ENCODE results near the gene TCEA2.

TCEA2 gene

GRCh38 chr20:64062596-64063388 is at the start of gene TCEA2:
TCEA2 (plus strand) TSS chr20:64063198; CDS start chr20:64063313, 115 bp downstream.
- peak within 1 kb of the TSS; percentile 96 for H3K9ac ChIP-seq (ENCODE audit: insufficient read length, low read depth)
- no peak for TF ChIP-seq SUZ12 (IDR thresholded peaks at IDR 0.05; ENCODE audit: extremely low read depth, insufficient read depth, insufficient read length)
- H3K4me1 ChIP-seq (ENCODE audit: insufficient read depth, insufficient read length) = peaks cover 36% of the 10 kb centered on the region
- H3K9me3 ChIP-seq (ENCODE audit: insufficient read depth, low read length) = no peaks in the 10 kb centered on the region
- no peaks in the 10 kb centered on the region for H3K36me3 ChIP-seq (ENCODE audit: insufficient read depth, insufficient read length, low read length)
- DNase-seq (ENCODE audit: low read depth, low spot score) = peak; percentile 88
- H3K27me3 ChIP-seq (ENCODE audit: insufficient read depth, insufficient read length) = no peaks in the 10 kb centered on the region
- peak within 1 kb of the TSS; percentile 88 for H3K4me3 ChIP-seq (ENCODE audit: insufficient read length, low read depth)

GRCh38 chr20:64015635-64016034 is 47.4 kb upstream of the TCEA2 start:
- Histone ChIP-seq H3K9ac (ENCODE audit: insufficient read length, low read depth) (no peak overlapping the region), H3K27me3 (ENCODE audit: insufficient read depth, insufficient read length) (no peaks in the 10 kb centered on the region), H3K4me1 (ENCODE audit: insufficient read depth, insufficient read length) (no peaks in the 10 kb centered on the region), H3K4me3 (ENCODE audit: insufficient read length, low read depth) (no peak overlapping the region), H3K9me3 (ENCODE audit: insufficient read depth, low read length) (no peaks in the 10 kb centered on the region), H3K36me3 (ENCODE audit: insufficient read depth, insufficient read length, low read length) (peaks cover 77% of the 10 kb centered on the region)
- TF ChIP-seq ZNF274 (IDR thresholded peaks at IDR 0.05; ENCODE audit: low read depth, low read length) (no peak), SUZ12 (IDR thresholded peaks at IDR 0.05; ENCODE audit: extremely low read depth, insufficient read depth, insufficient read length) (no peak), YY1 (IDR thresholded peaks at IDR 0.05; ENCODE audit: insufficient read depth, insufficient read length) (no peak)
- no peak for DNase-seq (ENCODE audit: low read depth, low spot score)

DNA sequence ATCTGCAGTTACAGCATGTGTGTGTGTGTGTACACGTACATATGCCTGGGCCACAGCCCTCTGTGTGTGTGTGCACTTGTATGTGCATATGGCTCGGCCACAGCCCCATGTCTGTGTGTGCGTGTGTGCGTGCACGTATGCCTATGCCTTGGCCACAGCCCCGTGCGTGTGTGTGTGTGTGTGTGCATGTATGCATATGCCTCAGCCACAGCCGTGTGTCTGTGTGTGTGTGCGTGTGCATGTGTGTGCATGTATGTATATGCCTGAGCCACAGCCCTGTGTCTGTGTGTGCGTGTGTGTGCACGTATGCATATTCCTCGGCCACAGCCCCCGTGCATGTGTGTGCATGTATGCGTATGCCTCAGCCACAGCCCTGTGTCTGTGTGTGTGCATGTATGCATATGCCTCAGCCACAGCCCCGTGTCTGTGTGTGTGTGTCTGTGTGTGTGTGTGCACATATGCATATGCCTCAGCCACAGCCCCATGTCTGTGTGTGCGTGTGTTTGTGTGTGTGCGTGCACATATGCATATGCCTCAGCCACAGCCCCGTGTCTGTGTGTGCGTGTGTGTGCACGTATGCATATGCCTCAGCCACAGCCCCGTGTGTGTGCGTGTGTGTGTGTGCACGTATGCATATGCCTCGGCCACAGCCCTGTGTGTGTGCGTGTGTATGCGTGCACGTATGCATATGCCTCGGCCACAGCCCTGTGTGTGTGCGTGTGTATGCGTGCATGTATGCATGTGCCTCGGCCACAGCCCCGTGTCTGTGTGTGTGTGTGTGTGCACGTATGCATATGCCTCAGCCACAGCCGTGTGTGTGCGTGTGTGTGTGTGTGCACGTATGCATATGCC is 41.6 kb upstream of the TCEA2 start:
- H3K9ac ChIP-seq (ENCODE audit: insufficient read length, low read depth) = no peak overlapping the region
- H3K9me3 ChIP-seq (ENCODE audit: insufficient read depth, low read length) = no peaks in the 10 kb centered on the region
- no peaks in the 10 kb centered on the region for H3K4me1 ChIP-seq (ENCODE audit: insufficient read depth, insufficient read length)
- H3K36me3 ChIP-seq (ENCODE audit: insufficient read depth, insufficient read length, low read length) = peaks cover 90% of the 10 kb centered on the region
- no peaks in the 10 kb centered on the region for H3K27me3 ChIP-seq (ENCODE audit: insufficient read depth, insufficient read length)
- no peak overlapping the region for H3K4me3 ChIP-seq (ENCODE audit: insufficient read length, low read depth)
- TF ChIP-seq SUZ12 (IDR thresholded peaks at IDR 0.05; ENCODE audit: extremely low read depth, insufficient read depth, insufficient read length) = no peak
- TF ChIP-seq YY1 (IDR thresholded peaks at IDR 0.05; ENCODE audit: insufficient read depth, insufficient read length) = no peak
- no peak for TF ChIP-seq ZNF274 (IDR thresholded peaks at IDR 0.05; ENCODE audit: low read depth, low read length)
- DNase-seq (ENCODE audit: low read depth, low spot score) = no peak

- no peak for TF ChIP-seq SUZ12 (IDR thresholded peaks at IDR 0.05; ENCODE audit: extremely low read depth, insufficient read depth, insufficient read length)
- TF ChIP-seq ZNF274 (IDR thresholded peaks at IDR 0.05; ENCODE audit: low read depth, low read length) = no peak
- no peak for TF ChIP-seq YY1 (IDR thresholded peaks at IDR 0.05; ENCODE audit: insufficient read depth, insufficient read length)
- Histone ChIP-seq H3K4me1 (ENCODE audit: insufficient read depth, insufficient read length) (peaks cover 3% of the 10 kb centered on the region), H3K36me3 (ENCODE audit: insufficient read depth, insufficient read length, low read length) (peaks cover 96% of the 10 kb centered on the region), H3K9ac (ENCODE audit: insufficient read length, low read depth) (no peak overlapping the region), H3K27me3 (ENCODE audit: insufficient read depth, insufficient read length) (no peaks in the 10 kb centered on the region), H3K9me3 (ENCODE audit: insufficient read depth, low read length) (no peaks in the 10 kb centered on the region), H3K4me3 (ENCODE audit: insufficient read length, low read depth) (no peak overlapping the region)
- no peak for DNase-seq (ENCODE audit: low read depth, low spot score)
These were observed 40.2 kb upstream of the TCEA2 start for GRCh38 chr20:64022671-64023360.

DNA sequence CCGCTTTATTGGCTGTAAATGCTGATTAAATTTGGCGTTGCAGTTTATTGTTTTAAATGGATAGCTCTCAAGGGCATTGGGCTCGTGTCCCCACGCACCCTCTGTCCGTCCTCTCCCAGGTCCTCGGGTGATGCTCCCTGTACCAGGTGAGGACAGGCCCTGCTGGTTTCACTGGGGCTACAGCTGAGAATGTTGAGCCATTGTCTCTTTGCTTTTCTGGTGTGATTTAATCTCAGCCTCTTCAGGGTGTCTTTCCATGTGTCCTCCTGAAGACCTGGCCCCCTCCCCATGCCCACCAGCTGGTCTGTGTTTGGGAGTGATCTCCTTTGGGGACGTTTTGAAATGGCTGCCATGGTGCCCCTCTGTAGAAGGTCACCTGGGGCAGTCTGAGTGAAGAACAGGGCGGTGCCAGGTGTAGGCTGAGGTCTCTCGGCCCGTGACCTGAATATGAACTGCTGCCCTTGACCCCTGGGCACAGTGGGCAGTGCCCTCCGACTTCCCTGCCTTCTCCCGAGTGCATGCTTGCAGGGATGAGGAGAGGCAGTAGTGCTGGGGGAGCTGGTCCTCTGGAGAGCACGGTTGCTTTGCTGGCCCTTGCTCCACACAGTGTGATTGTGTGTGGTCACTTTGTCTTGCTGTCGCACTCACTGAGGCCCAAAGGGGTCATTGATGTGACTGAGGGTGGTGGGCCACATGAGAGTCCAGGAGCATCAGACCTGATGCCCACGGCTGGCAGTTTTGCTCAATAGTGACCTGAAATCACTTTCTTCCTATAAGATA is 39.4 kb upstream of the TCEA2 start:
- H3K27me3 ChIP-seq (ENCODE audit: insufficient read depth, insufficient read length) = no peaks in the 10 kb centered on the region
- H3K4me1 ChIP-seq (ENCODE audit: insufficient read depth, insufficient read length) = peaks cover 3% of the 10 kb centered on the region
- H3K36me3 ChIP-seq (ENCODE audit: insufficient read depth, insufficient read length, low read length) = peaks cover 96% of the 10 kb centered on the region
- no peak for DNase-seq (ENCODE audit: low read depth, low spot score)
- H3K4me3 ChIP-seq (ENCODE audit: insufficient read length, low read depth) = no peak overlapping the region
- TF ChIP-seq ZNF274 (IDR thresholded peaks at IDR 0.05; ENCODE audit: low read depth, low read length) (no peak), SUZ12 (IDR thresholded peaks at IDR 0.05; ENCODE audit: extremely low read depth, insufficient read depth, insufficient read length) (no peak), YY1 (IDR thresholded peaks at IDR 0.05; ENCODE audit: insufficient read depth, insufficient read length) (no peak)
- H3K9ac ChIP-seq (ENCODE audit: insufficient read length, low read depth) = no peak overlapping the region
- H3K9me3 ChIP-seq (ENCODE audit: insufficient read depth, low read length) = no peaks in the 10 kb centered on the region

DNA sequence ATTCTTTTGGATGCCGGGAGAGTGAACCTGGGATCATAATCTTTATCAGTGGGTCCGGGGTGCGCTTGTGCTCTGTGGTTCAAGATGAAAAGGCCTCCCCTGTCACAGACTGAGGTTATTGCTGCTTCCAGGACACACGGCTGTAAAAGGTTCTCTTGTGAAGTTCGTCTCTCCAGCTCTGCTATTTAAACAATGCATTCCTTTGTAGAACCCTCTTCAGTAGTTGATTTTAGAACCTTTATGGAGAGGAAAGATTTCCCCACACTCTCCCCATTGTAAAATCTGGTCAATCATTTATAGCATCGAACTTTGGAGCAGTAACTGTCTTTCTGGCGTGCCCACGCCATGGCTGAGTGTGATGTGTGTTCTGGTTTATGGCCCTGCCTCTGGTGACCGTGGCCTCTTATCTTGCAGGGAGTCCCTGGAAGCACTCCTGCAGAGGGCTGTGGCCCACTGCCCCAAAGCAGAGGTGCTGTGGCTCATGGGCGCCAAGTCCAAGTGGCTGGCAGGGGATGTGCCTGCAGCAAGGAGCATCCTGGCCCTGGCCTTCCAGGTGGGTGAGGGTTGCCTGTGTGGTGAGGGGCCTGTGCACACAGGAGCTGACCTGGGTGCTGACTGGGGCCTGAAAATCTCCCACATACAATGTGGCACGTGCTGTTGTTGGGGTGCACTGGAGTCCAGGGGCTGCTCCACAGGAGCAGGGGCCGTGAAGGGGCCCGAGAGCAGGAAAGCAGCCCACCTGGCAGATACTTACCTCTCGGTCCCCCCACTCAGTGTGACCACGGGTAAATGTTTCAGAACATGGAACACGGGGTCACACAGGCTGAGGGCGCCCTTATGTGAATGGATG is 38.6 kb upstream of the TCEA2 start:
- Histone ChIP-seq H3K9me3 (ENCODE audit: insufficient read depth, low read length) (no peaks in the 10 kb centered on the region), H3K4me3 (ENCODE audit: insufficient read length, low read depth) (no peak overlapping the region), H3K9ac (ENCODE audit: insufficient read length, low read depth) (no peak overlapping the region), H3K4me1 (ENCODE audit: insufficient read depth, insufficient read length) (peaks cover 3% of the 10 kb centered on the region), H3K27me3 (ENCODE audit: insufficient read depth, insufficient read length) (no peaks in the 10 kb centered on the region), H3K36me3 (ENCODE audit: insufficient read depth, insufficient read length, low read length) (peaks cover 95% of the 10 kb centered on the region)
- DNase-seq (ENCODE audit: low read depth, low spot score) = no peak
- TF ChIP-seq YY1 (IDR thresholded peaks at IDR 0.05; ENCODE audit: insufficient read depth, insufficient read length) = no peak
- no peak for TF ChIP-seq ZNF274 (IDR thresholded peaks at IDR 0.05; ENCODE audit: low read depth, low read length)
- no peak for TF ChIP-seq SUZ12 (IDR thresholded peaks at IDR 0.05; ENCODE audit: extremely low read depth, insufficient read depth, insufficient read length)

Measured in NT2/D1 (cell line).